CD4-positive, alpha-beta T cell treated with Interleukin-4 for 4 hours (primary cell): Measurements from ENCODE around the gene VASN.
"Not testable (repeated sequence)": the region's sequence is repeated elsewhere in the genome, so short reads cannot be mapped to it uniquely, and the experiment has no call there.

ENCODE experiments used
- DNase-seq: peaks from one replicate; pipeline ENCODE4 v3.0.0-alpha.2; 2020

The VASN gene

GRCh38 chr16:4386951-4387565, 15.4 kb downstream of the VASN start:
- DNase-seq, result no peak

DNA sequence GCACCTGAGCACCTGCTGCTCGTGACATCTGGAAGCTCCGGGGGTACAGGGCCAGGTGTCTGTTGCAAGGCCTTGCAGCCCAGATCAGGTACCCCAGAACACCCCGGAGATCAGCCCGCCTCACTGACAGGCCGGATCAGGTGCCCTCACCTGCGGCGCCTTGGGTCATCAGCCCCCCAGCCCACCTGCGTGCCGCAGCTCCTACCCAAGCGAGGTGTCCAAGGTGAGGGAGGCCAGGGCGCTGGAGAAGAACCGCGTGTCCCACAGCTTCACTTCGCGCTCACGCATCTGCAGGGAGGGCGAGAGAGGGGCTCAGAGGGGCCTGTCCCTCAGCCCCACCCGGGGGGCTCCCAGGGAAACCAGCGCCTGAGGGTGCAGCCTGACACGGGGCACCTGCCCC, 16.1 kb downstream of the VASN start:
- DNase-seq, result no peak

DNA sequence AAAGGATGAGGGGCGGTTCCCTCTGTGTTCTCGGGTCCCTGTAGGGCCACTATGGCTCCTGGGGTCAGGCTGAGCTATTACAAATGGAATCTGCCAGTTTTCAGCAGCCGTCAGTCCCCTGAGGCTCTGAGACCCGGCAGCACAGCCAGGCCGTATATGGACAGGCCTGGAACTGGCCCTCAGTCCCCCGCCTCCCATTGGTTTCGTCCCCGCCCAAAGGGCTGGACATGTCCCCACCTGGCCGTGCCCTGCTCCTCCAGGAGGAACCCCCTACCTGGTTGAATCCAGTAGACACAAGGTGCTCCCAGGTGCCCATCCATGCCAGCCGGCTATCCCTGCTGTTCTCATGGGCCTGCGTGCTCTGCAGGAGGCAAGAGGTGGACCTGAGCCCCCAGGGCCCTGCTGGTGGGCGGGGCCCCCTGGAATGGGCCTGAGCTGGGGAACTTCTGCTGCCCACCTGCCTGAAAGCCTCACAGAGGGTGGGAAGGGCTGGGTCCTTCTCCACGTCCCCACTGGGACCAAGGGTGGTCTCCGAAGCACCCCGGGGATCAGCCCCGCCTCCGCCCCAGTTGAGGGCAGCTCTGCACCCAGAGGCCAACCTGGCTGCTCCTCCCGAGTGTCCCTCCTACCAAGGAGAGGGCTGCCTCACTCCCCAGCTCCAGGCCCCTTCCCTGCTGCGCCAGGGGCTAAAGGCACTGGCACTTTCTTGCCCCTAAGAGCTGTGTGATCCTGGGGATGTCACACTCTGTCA, 16.8 kb downstream of the VASN start:
- DNase-seq, result no peak

- no peak for DNase-seq
Observed at GRCh38 chr16:4389051-4389955, 17.7 kb downstream of the VASN start.

- DNase-seq, result no peak
Observed at GRCh38 chr16:4390266-4391260, 18.9 kb downstream of the VASN start.

DNA sequence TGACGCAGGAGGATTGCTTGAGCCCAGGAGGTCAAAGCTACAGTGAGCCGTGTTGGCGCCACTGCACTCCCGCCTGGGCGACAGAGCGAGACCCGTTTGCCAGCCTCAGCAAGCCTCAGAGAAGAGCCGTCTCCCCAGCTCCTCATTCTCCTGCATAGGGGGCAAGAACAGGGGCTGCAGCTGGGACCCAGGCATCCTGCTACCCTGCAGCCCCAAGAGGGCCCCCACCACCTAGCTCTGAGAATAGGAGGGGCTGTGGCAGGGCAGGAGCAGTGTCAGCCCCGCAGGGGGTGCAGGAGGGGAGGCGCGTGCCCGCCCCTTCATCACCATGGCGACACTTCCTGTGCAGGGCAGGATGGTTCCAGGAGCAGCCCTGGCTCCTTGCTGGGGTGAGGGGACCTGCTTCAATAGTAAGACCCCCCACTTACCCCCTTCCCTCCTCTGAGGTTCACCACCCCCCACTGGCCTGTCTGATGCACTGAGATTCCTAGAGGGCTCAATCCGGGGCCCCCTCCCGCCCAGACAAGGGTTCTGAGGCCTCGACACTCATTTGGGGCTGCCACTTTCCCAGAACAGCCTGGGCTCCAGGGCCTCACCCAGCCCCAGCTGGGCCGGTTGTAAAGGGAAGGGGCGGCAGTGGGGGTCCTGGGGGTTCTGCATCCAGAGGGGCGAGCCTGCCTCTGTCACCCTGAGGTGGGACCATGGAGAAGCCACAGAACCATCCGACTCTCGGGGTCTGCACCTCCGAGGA, 20.2 kb downstream of the VASN start:
- no peak for DNase-seq

GRCh38 chr16:4392382-4393239, 21.0 kb downstream of the VASN start:
- no peak for DNase-seq

- DNase-seq, result no peak
Observed at GRCh38 chr16:4393240-4393600, 21.6 kb downstream of the VASN start.

DNA sequence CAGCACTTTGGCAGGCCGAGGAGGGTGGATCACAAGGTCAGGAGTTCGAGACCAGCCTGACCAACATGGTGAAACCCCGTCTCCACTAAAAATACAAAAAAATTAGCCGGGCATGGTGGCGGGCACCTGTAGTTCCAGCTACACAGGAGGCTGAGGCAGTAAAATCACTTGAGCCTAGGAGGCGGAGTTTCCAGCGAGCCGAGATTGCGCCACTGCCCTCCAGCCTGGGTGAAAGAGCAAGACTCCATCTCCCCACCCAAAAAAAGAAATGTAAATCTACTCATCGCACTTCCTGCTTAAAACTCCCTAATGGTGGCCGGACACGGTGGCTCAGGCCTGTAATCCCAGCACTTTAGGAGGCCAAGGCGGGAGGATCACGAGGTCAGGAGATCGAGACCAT, 22.2 kb downstream of the VASN start:
- DNase-seq, result not testable (repeated sequence)

DNA sequence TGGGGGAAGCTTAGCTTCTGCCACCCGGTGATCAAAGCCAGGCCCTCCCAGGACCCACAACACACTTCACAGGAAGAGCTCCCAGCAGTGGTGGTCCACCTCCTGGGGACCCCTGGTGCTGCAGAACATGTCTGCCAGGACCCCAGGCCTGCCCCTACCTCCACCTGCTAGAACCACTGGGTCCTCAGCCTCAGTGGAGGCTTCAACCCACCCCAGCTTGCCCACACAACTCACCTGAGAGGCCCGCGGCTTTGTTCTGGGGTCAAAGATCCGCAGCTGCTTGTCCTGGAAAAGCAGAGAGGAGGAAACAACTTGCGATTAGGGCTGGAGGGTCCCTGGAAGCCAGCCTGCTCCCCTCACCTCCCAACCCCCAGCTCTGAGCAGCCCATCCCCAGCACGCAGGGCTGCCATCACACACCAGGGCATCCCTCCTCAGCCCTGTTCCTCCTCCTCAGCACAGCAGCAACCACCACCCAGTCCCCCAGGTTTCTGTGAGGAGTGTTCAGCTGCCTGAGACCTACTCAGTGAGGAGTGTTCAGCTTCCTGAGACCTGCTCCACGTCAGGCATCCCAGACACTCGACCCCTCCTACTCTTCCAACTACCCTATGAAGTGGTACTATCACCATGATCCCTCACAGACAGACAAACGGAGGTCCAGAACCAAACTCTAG, 23.5 kb downstream of the VASN start:
- DNase-seq, result no peak

DNA sequence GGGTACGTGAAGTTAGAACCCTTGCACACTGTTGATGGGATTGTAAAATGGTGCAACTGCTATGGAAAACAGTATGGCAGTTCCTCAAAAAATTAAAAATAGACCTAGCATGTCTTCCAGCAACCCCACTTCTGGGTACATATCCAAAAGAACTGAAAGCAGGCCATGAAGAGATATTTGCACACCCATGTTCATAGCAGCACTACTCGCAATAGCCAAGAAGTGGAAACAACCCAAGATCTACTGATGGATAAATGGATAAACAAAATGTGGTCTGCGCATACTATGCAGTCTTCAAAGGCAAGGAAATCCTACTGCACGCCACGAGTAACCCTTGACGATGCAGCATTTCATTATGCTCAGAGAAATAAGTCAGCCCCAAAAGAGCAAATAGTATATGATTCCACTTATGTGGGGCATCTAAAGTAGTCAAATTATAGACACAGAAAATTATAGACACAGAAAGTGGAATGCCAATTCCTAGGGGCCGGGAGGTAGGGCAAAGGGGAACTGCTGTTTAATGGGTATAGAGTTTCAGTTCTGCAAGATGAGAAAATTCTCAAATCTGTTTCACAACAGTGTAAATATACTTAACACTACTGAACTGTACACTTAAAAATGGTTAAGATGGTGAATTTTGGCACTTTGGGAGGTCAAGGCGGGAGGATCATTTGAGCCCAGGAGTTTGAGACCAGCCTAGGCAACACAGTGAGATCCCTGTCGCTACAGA, 27.5 kb downstream of the VASN start:
- DNase-seq, result no peak

- DNase-seq, result no peak
Observed at GRCh38 chr16:4401094-4401501, 29.4 kb downstream of the VASN start.

DNA sequence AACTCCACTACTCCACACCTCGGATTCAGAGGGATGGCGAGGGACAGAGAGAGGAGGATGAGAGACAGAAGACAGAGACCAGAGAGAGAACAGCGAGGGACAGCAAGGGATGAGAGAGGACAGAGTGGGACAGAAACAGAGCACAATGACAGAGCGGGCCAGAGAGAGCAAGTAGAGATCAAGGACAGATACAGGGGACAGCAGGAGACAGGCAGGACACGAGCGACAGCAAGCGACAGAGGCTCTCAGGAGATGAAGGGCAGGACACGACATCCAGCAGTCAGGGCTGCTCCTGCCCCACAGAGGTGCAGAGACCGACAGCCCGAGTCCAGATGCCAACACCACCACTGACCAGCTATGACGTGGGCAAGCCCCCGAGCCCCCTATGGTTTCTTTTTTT, 29.9 kb downstream of the VASN start:
- no peak for DNase-seq

DNA sequence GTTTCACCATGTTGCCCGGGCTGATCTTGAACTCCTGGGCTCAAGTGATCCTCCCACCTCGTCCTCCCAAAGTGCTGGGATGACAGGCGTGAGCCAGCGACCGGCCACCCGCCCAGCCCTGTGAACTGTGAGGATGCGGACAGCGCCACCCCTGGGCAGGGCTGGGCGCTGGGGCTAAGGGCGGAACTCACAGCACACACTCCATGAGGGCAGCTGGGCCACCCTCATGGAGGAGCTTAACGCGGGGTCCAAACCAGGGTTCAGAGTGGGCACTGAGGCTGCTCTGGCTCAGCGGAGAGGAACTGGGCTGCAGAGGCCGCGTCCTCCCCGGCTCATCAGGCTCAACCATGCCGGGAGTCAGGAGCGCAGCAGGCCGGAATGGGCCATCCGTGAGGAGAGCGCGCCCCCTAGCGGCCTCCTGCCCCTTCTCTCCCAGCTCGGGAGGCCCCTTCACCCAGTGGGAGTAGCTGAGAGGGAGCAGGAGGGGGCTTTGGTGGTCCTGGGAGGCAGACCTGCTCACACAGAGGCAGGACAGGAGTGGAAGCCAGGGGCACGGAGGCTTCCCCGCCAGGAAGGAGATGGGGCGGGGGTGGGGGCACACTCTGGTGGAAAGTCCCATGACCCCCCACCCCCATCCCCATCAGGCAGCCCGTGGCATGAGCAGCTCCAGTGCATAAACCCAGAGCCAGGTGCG, 30.9 kb downstream of the VASN start:
- DNase-seq, result peak; percentile 43

- DNase-seq, result no peak
Observed at GRCh38 chr16:4403133-4403949, 31.7 kb downstream of the VASN start.

GRCh38 chr16:4404247-4404966, 32.8 kb downstream of the VASN start:
- DNase-seq, result peak; percentile 15
